Stimulated activated CD4-positive, alpha-beta T cell treated with anti-CD3 and anti-CD28 coated beads, Interleukin-2, amount 100 ng/mL, for 48 hours (primary cell): ENCODE data around the gene HK1.
"Not testable (repeated sequence)": the region's sequence is repeated elsewhere in the genome, so short reads cannot be mapped to it uniquely, and the experiment has no call there.

ENCODE experiments used
- DNase-seq, 2 donors: peaks; one replicate each; pipeline ENCODE4 v3.0.0-alpha.2; 2020

Gene HK1

GRCh38 chr10:69278446-69278963 lies at the start of gene HK1:
Gene HK1 (plus strand): TSS chr10:69278496.
- DNase-seq: no peak

- DNase-seq: no peak
Observed at GRCh38 chr10:69229616-69229916, 48.7 kb upstream of the HK1 start.

GRCh38 chr10:69230128-69230527 lies 48.2 kb upstream of the HK1 start:
- DNase-seq: no peak

GRCh38 chr10:69232252-69232651 lies 46.0 kb upstream of the HK1 start:
- no peak for DNase-seq

- no peak for DNase-seq
Observed at GRCh38 chr10:69232736-69233480, 45.4 kb upstream of the HK1 start.

GRCh38 chr10:69234447-69234846 lies 43.8 kb upstream of the HK1 start:
- no peak for DNase-seq

GRCh38 chr10:69237528-69238159 lies 40.7 kb upstream of the HK1 start:
- DNase-seq: peak; percentile 93 to 95

- DNase-seq: no peak
Observed at GRCh38 chr10:69239136-69239535, 39.2 kb upstream of the HK1 start.

GRCh38 chr10:69239816-69240434 lies 38.4 kb upstream of the HK1 start:
- no peak for DNase-seq

GRCh38 chr10:69240455-69240854 lies 37.8 kb upstream of the HK1 start:
- no peak for DNase-seq

- no peak for DNase-seq
Observed at GRCh38 chr10:69241575-69241974, 36.7 kb upstream of the HK1 start.

GRCh38 chr10:69242040-69242851 lies 36.0 kb upstream of the HK1 start:
- DNase-seq: no peak

- no peak for DNase-seq
Observed at GRCh38 chr10:69242852-69243212, 35.5 kb upstream of the HK1 start.

- no peak for DNase-seq
Observed at GRCh38 chr10:69243817-69244216, 34.5 kb upstream of the HK1 start.

- no peak for DNase-seq
Observed at GRCh38 chr10:69246036-69246435, 32.3 kb upstream of the HK1 start.

- DNase-seq: no peak
Observed at GRCh38 chr10:69246581-69247312, 31.5 kb upstream of the HK1 start.

GRCh38 chr10:69247313-69247710 lies 31.0 kb upstream of the HK1 start:
- DNase-seq: no peak

GRCh38 chr10:69248117-69248730 lies 30.1 kb upstream of the HK1 start:
- DNase-seq: no peak

- DNase-seq: no peak
Observed at GRCh38 chr10:69250041-69250440, 28.3 kb upstream of the HK1 start.

GRCh38 chr10:69251417-69251816 lies 26.9 kb upstream of the HK1 start:
- not testable (repeated sequence) for DNase-seq

GRCh38 chr10:69253171-69253570 lies 25.1 kb upstream of the HK1 start:
- no peak for DNase-seq

GRCh38 chr10:69254877-69255276 lies 23.4 kb upstream of the HK1 start:
- no peak for DNase-seq
